Measurements from ENCODE around the gene PLCD3. TPM values are rescaled to one million over a fixed set of nuclear protein-coding genes. Genes with fewer than 3 reads are reported as not detected.

Gene PLCD3, protein sequence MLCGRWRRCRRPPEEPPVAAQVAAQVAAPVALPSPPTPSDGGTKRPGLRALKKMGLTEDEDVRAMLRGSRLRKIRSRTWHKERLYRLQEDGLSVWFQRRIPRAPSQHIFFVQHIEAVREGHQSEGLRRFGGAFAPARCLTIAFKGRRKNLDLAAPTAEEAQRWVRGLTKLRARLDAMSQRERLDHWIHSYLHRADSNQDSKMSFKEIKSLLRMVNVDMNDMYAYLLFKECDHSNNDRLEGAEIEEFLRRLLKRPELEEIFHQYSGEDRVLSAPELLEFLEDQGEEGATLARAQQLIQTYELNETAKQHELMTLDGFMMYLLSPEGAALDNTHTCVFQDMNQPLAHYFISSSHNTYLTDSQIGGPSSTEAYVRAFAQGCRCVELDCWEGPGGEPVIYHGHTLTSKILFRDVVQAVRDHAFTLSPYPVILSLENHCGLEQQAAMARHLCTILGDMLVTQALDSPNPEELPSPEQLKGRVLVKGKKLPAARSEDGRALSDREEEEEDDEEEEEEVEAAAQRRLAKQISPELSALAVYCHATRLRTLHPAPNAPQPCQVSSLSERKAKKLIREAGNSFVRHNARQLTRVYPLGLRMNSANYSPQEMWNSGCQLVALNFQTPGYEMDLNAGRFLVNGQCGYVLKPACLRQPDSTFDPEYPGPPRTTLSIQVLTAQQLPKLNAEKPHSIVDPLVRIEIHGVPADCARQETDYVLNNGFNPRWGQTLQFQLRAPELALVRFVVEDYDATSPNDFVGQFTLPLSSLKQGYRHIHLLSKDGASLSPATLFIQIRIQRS
- 12.0 TPM for total RNA-seq (ENCODE audit: insufficient read depth, low replicate concordance)

DNA sequence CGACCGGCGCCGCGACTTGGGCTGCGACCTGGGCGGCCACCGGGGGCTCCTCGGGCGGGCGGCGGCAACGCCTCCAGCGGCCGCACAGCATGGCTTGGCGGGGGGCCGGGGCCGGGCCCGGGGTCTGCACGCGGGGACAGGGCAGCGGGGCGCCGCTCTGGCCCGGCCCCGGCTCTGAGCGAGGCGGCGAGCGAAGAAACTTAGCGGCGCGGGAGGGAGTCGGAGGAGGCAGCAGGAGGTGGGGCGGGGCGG, at the start of gene PLCD3:
Gene PLCD3 (minus strand): TSS at position 196 of the 252 bp plus-strand sequence. CDS start 105 bp downstream, at position 91.
- no peak for DNase-seq (ENCODE audit: low spot score)

DNA sequence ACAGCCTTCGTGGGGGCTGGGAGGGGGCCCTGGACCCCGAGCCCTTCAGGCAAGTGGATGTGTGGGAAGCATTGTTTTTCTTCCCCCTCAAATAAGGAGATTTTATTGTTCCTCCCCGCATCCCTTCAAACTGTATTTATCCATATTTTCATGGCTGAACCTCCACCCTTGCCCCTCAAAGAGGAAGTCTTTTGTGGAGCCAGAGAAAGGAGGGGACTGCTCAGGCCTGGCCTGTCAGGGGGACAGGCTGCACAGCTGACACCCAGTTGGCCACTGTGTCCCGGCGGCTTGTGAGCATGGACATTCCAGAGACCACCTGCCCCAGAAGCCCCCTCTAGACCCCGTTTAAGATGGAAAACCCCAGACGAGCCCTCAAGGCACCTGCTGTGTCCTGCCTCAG, 45.2 kb upstream of the PLCD3 start:
- no peak for DNase-seq (ENCODE audit: low spot score)

- DNase-seq (ENCODE audit: low spot score): no peak
These were observed 43.4 kb upstream of the PLCD3 start for GRCh38 chr17:45175759-45176115.

- DNase-seq (ENCODE audit: low spot score): peak; percentile 89
These were observed 40.4 kb upstream of the PLCD3 start for GRCh38 chr17:45172541-45173286.

GRCh38 chr17:45172232-45172540, 39.9 kb upstream of the PLCD3 start:
- DNase-seq (ENCODE audit: low spot score): no peak

DNA sequence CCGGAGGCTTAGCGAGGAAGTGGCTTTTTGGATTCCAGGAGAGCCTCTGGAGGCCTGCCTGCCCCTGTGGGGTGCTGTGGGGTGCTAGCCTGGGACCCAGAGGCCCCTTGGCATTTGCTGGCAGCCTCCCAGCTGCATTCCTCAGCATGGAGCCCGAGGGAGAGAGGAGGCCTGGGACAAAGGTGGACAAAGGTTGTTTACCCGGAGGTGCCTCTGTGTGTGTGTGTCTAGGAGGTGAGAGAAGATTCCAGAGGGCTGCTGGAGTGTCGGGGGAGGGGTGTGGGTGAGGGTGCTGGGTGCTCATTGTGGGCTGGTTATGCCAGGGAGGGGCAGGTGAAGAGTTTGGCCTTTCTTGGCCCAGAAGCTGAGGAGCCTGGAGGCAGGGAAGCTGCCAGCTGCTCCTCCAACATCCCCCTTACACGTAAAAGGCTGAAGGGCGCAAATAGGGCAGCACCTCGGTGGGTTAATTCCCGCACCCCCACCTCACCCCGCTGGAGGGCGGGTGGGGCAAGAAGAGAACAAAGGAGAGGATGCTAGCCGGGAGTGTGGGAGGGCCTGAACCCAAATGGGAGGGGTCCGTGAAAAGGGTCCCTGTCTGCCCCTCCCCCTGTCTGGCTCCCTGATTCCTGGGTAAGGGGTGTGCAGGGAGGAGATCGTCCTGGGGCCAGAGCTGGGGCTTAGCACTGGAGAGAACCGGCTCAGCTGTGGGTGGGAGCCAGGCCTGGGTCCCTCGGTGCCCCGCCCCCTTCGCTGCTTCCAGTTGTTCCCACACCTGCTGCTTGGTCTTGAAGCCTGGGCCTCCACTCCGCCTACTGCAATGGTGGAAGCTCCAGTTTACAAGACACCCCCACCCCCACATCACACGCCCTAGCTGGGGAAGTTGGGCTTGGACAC, 39.3 kb upstream of the PLCD3 start:
- DNase-seq (ENCODE audit: low spot score): peak; percentile 87

DNA sequence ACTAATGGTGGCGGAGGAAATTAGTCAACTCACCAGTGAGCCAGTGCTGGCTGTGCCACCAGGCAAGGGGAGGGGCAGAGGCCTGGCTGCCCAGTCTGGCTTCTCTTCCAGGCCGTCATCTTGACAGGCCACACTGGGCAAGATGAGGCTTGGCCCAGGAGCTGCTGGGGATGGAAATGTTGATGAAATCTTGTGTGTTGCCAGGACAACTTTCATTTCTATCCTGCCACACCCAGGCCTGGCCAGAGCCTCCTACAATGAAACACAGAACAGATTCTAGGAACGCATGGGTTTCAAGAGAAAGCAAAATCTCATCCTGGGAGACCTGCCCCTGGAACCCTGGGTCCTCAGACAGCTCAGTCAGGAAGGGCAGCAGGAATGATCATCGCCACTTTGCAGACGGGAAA, 38.6 kb upstream of the PLCD3 start:
- DNase-seq (ENCODE audit: low spot score): peak; percentile 95

- no peak for DNase-seq (ENCODE audit: low spot score)
These were observed 38.1 kb upstream of the PLCD3 start for GRCh38 chr17:45170280-45170930.

GRCh38 chr17:45168991-45169752, 36.9 kb upstream of the PLCD3 start:
- no peak for DNase-seq (ENCODE audit: low spot score)

DNA sequence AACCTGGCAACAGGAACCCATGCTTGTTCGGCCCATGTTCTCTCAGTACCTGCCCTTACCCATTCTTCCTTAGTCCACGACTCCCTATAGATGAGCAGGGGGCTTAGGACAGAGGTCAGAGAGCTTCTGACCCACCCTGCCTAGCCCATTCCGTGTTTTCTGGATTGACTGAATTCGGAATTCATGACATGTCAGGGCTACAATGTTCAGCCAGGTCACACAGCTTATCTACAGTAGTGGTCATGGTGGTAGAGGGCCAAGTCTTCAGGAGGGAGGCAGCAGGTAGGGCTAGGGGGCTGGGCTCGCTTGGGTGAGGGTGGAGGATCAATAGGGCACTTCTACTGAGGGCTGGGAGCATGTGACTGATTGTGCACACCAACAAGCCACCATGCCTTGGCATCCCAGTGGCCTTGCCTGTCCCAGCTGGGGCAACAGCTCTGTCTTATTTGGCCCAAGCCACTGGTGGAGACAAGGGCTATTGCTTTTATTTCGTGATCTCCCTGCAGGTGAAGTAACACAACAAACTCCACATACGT, 32.5 kb upstream of the PLCD3 start:
- no peak for DNase-seq (ENCODE audit: low spot score)

GRCh38 chr17:45162025-45162687, 29.8 kb upstream of the PLCD3 start:
- no peak for DNase-seq (ENCODE audit: low spot score)

GRCh38 chr17:45161288-45162024, 29.1 kb upstream of the PLCD3 start, which contains the start of gene HEXIM2:
HEXIM2 (plus strand) TSS chr17:45161875; CDS start chr17:45162794, 919 bp downstream.
- DNase-seq (ENCODE audit: low spot score): peak; percentile 100

- DNase-seq (ENCODE audit: low spot score): peak; percentile 80
These were observed 28.4 kb upstream of the PLCD3 start for GRCh38 chr17:45160447-45161287.

GRCh38 chr17:45156242-45156641, 23.9 kb upstream of the PLCD3 start:
- DNase-seq (ENCODE audit: low spot score): no peak

DNA sequence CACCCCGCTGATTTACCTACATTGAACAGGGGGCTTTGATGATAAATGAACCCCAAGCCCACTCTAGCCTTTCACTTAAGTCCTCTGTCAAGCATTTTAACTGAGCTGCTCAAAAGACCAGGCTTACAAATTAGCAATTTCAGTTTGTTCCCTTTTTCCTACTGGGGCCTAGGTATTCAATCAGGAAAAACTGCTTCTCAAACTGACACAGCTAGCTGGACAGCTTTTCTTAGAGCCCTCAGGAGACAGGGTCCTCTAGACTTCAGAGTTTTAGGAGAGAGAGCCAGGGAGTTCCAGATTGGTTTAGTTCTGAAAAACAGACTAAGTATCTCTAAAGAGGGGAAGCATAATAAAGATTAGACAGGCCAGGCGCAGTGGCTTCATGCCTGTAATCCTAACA, 23.2 kb upstream of the PLCD3 start:
- DNase-seq (ENCODE audit: low spot score): no peak

- no peak for DNase-seq (ENCODE audit: low spot score)
These were observed 22.7 kb upstream of the PLCD3 start for GRCh38 chr17:45155029-45155428.

DNA sequence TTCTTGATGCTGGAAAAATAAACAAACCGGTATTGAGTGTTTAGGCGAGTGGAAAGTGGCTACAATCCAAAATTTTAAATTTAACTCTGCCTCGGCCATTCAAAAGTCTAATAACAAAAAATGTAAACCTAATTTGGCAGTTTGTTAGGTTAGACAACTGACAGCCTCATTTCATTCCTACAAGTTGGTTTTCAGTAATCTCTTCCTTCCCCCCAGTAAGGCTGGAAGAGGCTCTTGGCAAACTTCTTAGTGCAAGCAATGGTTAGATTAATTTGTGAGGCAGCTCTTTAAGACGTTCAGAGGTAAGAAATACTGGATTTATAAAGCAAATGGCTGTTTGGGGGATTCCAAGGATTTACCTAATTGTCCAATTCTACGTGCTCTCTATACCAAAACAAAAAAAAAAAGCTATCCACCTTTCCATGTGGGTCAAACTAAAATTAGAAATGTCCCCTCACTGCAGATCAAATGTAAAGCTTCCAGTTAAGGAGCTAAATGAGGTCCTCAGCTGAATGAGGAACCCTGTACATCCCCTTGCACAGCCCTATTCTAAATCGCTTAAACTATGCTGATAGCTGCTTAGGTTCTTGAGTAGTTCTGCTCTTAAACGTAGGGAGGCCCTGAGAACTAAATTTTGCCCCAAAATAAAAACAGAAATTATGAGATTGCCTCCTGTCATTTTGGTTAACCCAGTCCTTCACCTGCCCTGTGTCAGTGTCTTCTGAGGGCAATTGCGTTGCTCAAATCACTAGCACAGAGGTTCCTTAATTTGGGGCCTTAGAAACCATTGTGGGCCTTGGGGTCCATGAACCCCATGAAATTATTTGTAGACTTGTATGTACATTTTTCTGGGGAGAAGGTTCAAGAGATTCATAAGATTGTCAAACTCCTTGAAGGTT, 18.8 kb upstream of the PLCD3 start:
- no peak for DNase-seq (ENCODE audit: low spot score)

All from umbilical cord (tissue), 2 donors.